ENCODE measurements around the gene YOD1.

- TF ChIP-seq CTCF (IDR thresholded peaks at IDR 0.05), result no peak
- TF ChIP-seq POLR2A (IDR thresholded peaks at IDR 0.05), result no peak
These were observed 52.2 kb downstream of the YOD1 start for GRCh38 chr1:206998816-206999215.

Measured in sigmoid colon (tissue), 3 donors.